ENCODE results near the gene DIS3L.
A peak's percentile ranks its signal among the peaks of the same experiment; 100 is the strongest.
"Not testable (repeated sequence)": the region's sequence is repeated elsewhere in the genome, so short reads cannot be mapped to it uniquely, and the experiment has no call there.

DIS3L gene

DNA sequence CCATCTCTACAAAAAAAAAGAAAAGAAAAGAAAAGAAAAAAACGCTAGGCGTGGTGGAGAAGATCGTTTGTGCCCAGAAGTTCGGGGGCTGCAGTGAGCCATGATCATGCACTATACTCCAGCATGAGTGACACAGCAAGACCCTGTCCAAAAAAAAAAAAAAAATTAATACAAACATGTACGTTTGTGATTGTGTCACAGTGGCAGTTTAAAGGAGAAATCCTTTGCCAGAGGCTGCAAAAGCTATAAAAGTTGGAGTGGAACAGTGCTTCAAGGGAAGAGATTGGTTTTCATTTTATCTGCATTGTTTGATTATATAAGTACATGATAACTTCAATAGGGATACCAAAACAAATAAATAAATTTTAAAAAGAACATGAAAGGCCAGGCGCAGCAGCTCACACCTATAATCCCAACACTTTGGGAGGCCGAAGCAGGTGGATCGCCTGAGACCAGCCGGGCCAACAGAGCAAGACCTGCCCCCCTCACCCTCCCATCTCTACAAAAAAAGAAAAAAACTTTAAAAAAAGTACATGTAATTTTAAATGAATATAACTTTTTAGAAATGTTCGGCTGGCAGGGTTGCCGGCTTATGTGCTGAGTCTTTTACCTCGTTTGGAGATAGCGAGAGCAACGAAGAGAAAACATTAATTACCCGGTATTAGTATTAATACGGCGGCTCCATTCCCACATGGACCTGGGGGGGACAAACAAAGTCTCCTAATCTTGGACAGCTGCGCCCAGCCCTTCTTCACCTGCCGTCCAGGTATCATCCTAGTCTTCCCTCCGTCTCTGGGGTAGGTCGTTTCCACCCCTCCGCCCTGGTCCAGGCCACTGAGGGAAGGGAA, 573 bp upstream of the DIS3L start:
- H3K27ac ChIP-seq (ENCODE audit: insufficient read depth, low read depth, low read length, poor library complexity, severe bottlenecking), result no peak overlapping the region
- H3K4me3 ChIP-seq (ENCODE audit: insufficient read depth, low read depth, low read length), result peak overlapping the region; percentile 52
- peaks cover 32% of the 10 kb centered on the region for H3K27me3 ChIP-seq (ENCODE audit: control insufficient read depth, insufficient read depth, low read length, poor library complexity, severe bottlenecking)
- peaks cover 6% of the 10 kb centered on the region for H3K4me1 ChIP-seq (ENCODE audit: control insufficient read depth, insufficient read depth, low read length)
- WGBS, 2 experiments, result 50 to 57% methylated on average over 21 to 22 of the region's 22 CpGs
- no peaks in the 10 kb centered on the region for H3K9me3 ChIP-seq (ENCODE audit: control insufficient read depth, low read length)
- H3K36me3 ChIP-seq (ENCODE audit: control insufficient read depth, insufficient read depth, low read length), result no peaks in the 10 kb centered on the region

DNA sequence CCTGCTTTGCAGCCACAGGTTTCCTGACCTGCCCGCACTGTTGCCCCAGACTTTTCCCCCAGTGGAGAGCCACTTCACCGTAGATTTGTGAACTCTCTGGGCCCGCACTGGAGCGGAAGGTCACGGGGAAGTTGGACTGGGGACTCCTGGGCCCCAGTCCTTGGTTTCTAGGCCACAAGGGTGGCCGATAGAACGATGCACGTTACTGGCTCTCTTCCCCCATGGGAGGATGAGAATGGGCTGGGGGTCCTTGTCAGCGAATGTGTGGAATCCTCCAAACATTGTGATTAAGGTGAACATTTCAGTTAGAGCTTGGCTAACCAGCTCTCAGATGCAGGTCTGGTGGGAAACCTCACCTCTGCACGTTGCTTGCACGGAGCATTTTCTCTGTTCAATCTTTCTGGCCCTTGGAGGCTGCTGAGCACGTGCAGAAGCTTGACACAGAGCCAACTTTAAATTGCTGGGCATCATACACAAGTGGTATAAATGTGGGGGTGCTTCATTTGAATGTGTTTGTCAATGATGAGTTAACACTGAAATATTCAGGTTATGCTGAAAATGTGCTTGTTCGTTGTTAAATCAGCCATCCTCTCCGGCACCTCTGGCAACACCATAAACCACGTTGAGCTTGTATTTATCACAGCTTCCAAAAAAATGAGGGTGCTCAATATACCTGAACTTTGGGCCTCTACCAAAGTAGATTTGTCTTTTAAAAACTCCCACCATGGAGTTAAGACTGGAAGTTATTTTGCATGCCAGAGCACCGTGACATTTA, 976 bp downstream of the DIS3L start:
- Histone ChIP-seq H3K4me3 (ENCODE audit: insufficient read depth, low read depth, low read length) (peak overlapping the region; percentile 52), H3K27ac (ENCODE audit: insufficient read depth, low read depth, low read length, poor library complexity, severe bottlenecking) (no peak overlapping the region)

DNA sequence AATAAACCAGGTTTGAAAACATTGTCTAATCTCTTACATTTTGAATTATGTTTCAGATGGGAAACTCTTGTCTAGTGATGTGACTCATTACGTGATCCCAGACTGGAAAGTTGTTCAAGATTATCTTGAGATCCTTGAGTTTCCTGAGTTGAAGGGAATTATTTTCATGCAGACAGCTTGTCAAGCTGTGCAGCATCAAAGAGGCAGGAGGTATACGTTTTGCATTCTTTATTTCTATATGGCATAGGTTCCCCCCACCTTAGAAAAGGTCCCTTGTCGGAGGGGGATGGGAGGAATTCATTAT, 1.5 kb downstream of the DIS3L start:
- H3K4me3 ChIP-seq (ENCODE audit: insufficient read depth, low read depth, low read length), result no peak overlapping the region
- H3K27ac ChIP-seq (ENCODE audit: insufficient read depth, low read depth, low read length, poor library complexity, severe bottlenecking), result no peak overlapping the region
- 36 to 50% methylated on average over 2 to 3 of the region's 3 CpGs for WGBS, 2 experiments
- H3K9me3 ChIP-seq (ENCODE audit: control insufficient read depth, low read length), result no peaks in the 10 kb centered on the region
- peaks cover 6% of the 10 kb centered on the region for H3K4me1 ChIP-seq (ENCODE audit: control insufficient read depth, insufficient read depth, low read length)
- H3K36me3 ChIP-seq (ENCODE audit: control insufficient read depth, insufficient read depth, low read length), result no peaks in the 10 kb centered on the region
- peaks cover 32% of the 10 kb centered on the region for H3K27me3 ChIP-seq (ENCODE audit: control insufficient read depth, insufficient read depth, low read length, poor library complexity, severe bottlenecking)

More for the DNA sequence above, 976 bp downstream of the DIS3L start:
- Histone ChIP-seq H3K36me3 (ENCODE audit: control insufficient read depth, insufficient read depth, low read length) (no peaks in the 10 kb centered on the region), H3K9me3 (ENCODE audit: control insufficient read depth, low read length) (no peaks in the 10 kb centered on the region), H3K4me1 (ENCODE audit: control insufficient read depth, insufficient read depth, low read length) (peaks cover 6% of the 10 kb centered on the region), H3K27me3 (ENCODE audit: control insufficient read depth, insufficient read depth, low read length, poor library complexity, severe bottlenecking) (peaks cover 32% of the 10 kb centered on the region)
- 15 to 19% methylated on average over 16 of the region's 16 CpGs for WGBS, 2 experiments

DNA sequence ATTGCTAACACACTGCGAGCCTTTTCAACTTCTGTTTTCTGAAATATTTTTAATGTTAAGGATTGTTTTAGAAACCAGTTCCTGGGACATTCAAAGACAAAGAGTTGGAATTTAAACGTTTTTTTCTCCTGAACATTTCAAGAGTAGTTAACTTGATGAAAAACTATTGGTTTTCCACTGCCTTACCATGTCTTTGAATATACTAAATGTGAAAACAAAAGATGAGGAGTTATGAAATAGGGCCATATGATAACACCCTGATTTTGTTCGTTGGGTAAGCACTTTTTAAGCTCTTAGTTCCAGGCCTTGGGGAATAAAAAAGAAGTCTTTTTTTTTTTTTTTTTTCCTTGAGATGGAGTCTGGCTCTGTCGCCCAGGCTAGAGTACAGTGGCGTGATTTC, 2.8 kb downstream of the DIS3L start:
- whole genome bisulfite sequencing, 2 experiments, result 92 to 96% methylated on average over 5 of the region's 5 CpGs

DNA sequence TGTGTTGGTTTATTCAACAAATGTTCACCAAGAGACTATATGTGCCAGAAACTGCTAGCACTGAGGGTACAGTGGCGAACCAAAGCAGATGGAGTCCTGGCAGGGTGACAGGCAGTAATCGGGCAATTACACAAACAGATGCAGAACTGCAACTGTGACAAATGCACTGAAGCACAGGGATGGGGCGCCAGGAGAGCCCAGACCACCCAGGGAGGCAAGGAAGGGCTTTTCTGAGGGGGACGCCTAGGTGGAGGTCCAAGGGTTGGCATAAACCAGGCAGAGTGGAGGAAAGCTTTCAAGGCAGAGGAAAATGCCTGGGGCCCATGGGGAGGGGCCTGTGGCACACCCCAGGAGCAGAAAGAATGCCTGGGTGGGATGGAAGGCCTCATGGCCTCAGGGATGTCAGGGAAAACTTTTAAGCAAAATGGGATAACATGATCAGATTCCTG, 5.5 kb downstream of the DIS3L start:
- H3K36me3 ChIP-seq (ENCODE audit: control insufficient read depth, insufficient read depth, low read length), result no peaks in the 10 kb centered on the region
- H3K4me3 ChIP-seq (ENCODE audit: insufficient read depth, low read depth, low read length), result no peak overlapping the region
- H3K9me3 ChIP-seq (ENCODE audit: control insufficient read depth, low read length), result no peaks in the 10 kb centered on the region
- 74 to 76% methylated on average over 4 of the region's 4 CpGs for WGBS, 2 experiments
- no peak overlapping the region for H3K27ac ChIP-seq (ENCODE audit: insufficient read depth, low read depth, low read length, poor library complexity, severe bottlenecking)
- H3K4me1 ChIP-seq (ENCODE audit: control insufficient read depth, insufficient read depth, low read length), result peaks cover 6% of the 10 kb centered on the region
- H3K27me3 ChIP-seq (ENCODE audit: control insufficient read depth, insufficient read depth, low read length, poor library complexity, severe bottlenecking), result peaks cover 19% of the 10 kb centered on the region

More for the DNA sequence above, 2.8 kb downstream of the DIS3L start:
- peaks cover 6% of the 10 kb centered on the region for H3K4me1 ChIP-seq (ENCODE audit: control insufficient read depth, insufficient read depth, low read length)
- H3K4me3 ChIP-seq (ENCODE audit: insufficient read depth, low read depth, low read length), result no peak overlapping the region
- H3K9me3 ChIP-seq (ENCODE audit: control insufficient read depth, low read length), result no peaks in the 10 kb centered on the region
- no peak overlapping the region for H3K27ac ChIP-seq (ENCODE audit: insufficient read depth, low read depth, low read length, poor library complexity, severe bottlenecking)
- H3K27me3 ChIP-seq (ENCODE audit: control insufficient read depth, insufficient read depth, low read length, poor library complexity, severe bottlenecking), result peaks cover 32% of the 10 kb centered on the region
- H3K36me3 ChIP-seq (ENCODE audit: control insufficient read depth, insufficient read depth, low read length), result no peaks in the 10 kb centered on the region

DNA sequence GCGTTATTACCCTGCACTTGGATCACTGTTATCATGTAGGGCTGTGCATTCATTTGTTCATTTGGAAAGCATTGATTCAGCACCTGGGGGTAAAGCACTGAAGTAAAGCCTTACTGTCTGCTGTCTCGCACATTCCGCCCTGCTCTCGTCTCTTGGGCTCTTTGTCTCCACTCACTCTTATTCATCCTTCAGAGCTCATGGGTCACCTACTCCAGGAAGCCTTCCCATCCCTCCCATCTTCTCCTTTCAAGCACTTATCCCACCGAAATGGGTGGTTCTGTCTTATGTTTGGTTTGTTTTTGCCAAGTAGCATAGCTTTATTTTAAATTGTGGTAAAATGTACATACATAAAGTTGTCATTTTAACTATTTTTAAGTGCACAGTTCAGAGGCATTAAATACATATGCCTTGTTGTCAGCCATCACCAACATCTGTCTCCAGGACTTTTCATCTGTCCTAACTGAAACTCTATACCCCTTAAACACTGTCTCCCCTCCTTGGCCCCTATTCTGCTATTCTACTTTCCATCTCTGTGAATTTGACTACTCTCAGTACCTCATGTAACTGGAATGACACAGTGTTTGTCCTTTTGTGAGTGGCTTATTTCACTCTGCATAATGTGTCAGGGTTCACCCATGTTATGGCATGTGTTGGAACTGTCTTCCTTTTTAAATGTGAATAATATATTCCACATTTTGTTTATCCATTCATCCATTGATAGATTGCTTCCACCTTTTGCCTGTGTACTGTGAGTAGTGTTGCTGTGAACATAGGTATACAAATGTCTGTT, 9.3 kb downstream of the DIS3L start:
- WGBS, 2 experiments, result 82 to 88% methylated on average over 4 of the region's 5 CpGs
- no peaks in the 10 kb centered on the region for H3K36me3 ChIP-seq (ENCODE audit: control insufficient read depth, insufficient read depth, low read length)

DNA sequence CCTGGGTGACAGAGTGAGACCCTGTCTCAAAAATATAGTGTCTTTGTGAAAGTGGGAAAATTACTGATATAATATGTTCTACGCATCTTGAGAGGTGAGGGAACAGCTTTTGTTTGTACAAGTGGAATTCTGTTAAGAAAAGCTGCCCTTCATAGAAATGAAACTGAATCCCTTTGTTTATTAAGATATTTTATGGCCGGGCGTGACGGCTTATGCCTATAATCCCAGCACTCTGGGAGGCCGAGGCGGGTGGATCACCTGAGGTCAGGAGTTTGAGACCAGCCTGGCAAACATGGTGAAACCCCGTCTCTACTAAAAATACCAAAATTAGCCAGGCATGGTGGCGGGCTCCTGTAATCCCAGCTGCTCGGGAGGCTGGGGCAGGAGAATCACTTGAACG, 11.1 kb downstream of the DIS3L start:
- H3K36me3 ChIP-seq (ENCODE audit: control insufficient read depth, insufficient read depth, low read length); H3K27ac ChIP-seq (ENCODE audit: insufficient read depth, low read depth, low read length, poor library complexity, severe bottlenecking); H3K4me3 ChIP-seq (ENCODE audit: insufficient read depth, low read depth, low read length); H3K4me1 ChIP-seq (ENCODE audit: control insufficient read depth, insufficient read depth, low read length); H3K27me3 ChIP-seq (ENCODE audit: control insufficient read depth, insufficient read depth, low read length, poor library complexity, severe bottlenecking); H3K9me3 ChIP-seq (ENCODE audit: control insufficient read depth, low read length): not testable (repeated sequence)
- 96 to 97% methylated on average over 10 of the region's 10 CpGs for WGBS, 2 experiments

More for the DNA sequence above, 9.3 kb downstream of the DIS3L start:
- no peak overlapping the region for H3K27ac ChIP-seq (ENCODE audit: insufficient read depth, low read depth, low read length, poor library complexity, severe bottlenecking)
- no peaks in the 10 kb centered on the region for H3K4me1 ChIP-seq (ENCODE audit: control insufficient read depth, insufficient read depth, low read length)
- H3K9me3 ChIP-seq (ENCODE audit: control insufficient read depth, low read length), result no peaks in the 10 kb centered on the region
- H3K27me3 ChIP-seq (ENCODE audit: control insufficient read depth, insufficient read depth, low read length, poor library complexity, severe bottlenecking), result no peaks in the 10 kb centered on the region
- H3K4me3 ChIP-seq (ENCODE audit: insufficient read depth, low read depth, low read length), result no peak overlapping the region

DNA sequence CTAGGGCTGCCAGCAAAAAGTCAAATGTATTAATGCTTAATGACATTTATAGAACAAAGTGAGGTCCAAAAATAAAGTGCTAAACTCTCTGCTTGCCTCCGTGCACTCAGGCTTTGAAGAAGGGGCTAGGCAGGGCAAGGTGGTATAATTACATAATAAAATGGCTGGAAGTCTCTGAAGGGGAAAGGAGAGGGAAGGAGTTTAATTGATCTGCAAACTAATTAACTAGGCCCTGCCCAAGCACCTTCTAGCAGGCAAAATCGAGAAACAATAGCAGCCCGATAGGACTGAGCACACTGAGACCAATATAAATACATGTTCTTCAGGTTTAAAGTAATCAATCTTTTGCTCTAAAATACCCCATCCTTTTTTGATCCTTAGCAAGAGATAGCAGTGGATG, 13.0 kb downstream of the DIS3L start:
- 83 to 86% methylated on average over 3 of the region's 3 CpGs for WGBS, 2 experiments
- no peaks in the 10 kb centered on the region for H3K36me3 ChIP-seq (ENCODE audit: control insufficient read depth, insufficient read depth, low read length)

DNA sequence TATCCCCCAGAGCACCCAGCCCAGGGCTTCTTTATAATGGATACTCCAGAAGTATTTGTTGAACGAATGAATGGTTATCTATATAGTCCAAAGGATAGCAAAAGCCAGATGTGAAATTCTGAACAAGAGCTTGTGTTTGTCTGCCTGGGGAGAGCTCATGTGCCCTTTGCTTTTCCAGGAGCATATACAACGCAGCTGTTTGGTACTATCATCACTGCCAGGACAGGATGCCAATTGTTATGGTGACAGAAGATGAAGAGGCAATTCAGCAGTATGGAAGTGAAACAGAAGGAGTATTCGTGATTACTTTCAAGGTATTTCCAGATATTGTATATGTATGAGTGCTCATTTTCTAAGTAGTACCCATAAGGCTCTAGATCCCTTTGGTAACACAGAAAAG, 15.2 kb downstream of the DIS3L start:
- Histone ChIP-seq H3K36me3 (ENCODE audit: control insufficient read depth, insufficient read depth, low read length) (peaks cover 5% of the 10 kb centered on the region), H3K27ac (ENCODE audit: insufficient read depth, low read depth, low read length, poor library complexity, severe bottlenecking) (no peak overlapping the region), H3K4me3 (ENCODE audit: insufficient read depth, low read depth, low read length) (no peak overlapping the region), H3K9me3 (ENCODE audit: control insufficient read depth, low read length) (no peaks in the 10 kb centered on the region), H3K4me1 (ENCODE audit: control insufficient read depth, insufficient read depth, low read length) (no peaks in the 10 kb centered on the region), H3K27me3 (ENCODE audit: control insufficient read depth, insufficient read depth, low read length, poor library complexity, severe bottlenecking) (no peaks in the 10 kb centered on the region)
- WGBS, 2 experiments, result 97 to 98% methylated on average over 3 of the region's 3 CpGs

More for the DNA sequence above, 13.0 kb downstream of the DIS3L start:
- no peaks in the 10 kb centered on the region for H3K27me3 ChIP-seq (ENCODE audit: control insufficient read depth, insufficient read depth, low read length, poor library complexity, severe bottlenecking)
- H3K9me3 ChIP-seq (ENCODE audit: control insufficient read depth, low read length), result no peaks in the 10 kb centered on the region
- no peak overlapping the region for H3K27ac ChIP-seq (ENCODE audit: insufficient read depth, low read depth, low read length, poor library complexity, severe bottlenecking)
- no peaks in the 10 kb centered on the region for H3K4me1 ChIP-seq (ENCODE audit: control insufficient read depth, insufficient read depth, low read length)
- H3K4me3 ChIP-seq (ENCODE audit: insufficient read depth, low read depth, low read length), result no peak overlapping the region

DNA sequence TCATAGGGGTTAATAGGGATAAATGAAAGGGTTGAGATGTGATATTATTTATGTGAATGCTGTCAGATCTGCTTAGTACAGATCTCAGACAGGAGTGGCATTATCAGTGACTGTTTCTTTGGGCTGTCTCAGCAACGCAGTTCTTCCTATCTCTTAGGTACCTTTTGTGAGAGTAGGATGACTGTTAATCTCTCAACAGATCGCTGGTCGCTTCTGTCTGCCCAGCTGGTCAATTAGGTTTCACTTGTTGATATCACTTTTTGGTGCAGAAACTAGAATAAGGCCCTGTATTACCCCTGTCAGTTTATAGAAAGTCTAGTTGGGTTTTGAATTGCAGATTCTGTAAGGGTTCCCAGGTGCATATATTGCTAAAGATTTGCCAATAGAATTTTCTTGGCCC, 16.5 kb downstream of the DIS3L start:
- no peak overlapping the region for H3K27ac ChIP-seq (ENCODE audit: insufficient read depth, low read depth, low read length, poor library complexity, severe bottlenecking)
- no peaks in the 10 kb centered on the region for H3K27me3 ChIP-seq (ENCODE audit: control insufficient read depth, insufficient read depth, low read length, poor library complexity, severe bottlenecking)
- H3K4me3 ChIP-seq (ENCODE audit: insufficient read depth, low read depth, low read length), result no peak overlapping the region
- H3K9me3 ChIP-seq (ENCODE audit: control insufficient read depth, low read length), result no peaks in the 10 kb centered on the region
- H3K36me3 ChIP-seq (ENCODE audit: control insufficient read depth, insufficient read depth, low read length), result peaks cover 5% of the 10 kb centered on the region
- 92 to 97% methylated on average over 3 of the region's 3 CpGs for WGBS, 2 experiments
- no peaks in the 10 kb centered on the region for H3K4me1 ChIP-seq (ENCODE audit: control insufficient read depth, insufficient read depth, low read length)
